GM12878 (cell line): ENCODE results near the gene NFYC.

ENCODE experiments used
- BCL11A ChIP-seq: IDR thresholded peaks from 2 replicates; pipeline ENCODE4 v1.6.1; 2011; ENCODE audit warnings: low read depth, low read length
- EP300 ChIP-seq, 2 experiments: fragments of 150-350 bp in 1 of 2; IDR thresholded peaks; 2 replicates each; pipeline ENCODE4 v1.6.1; 2011 to 2012; ENCODE audit warnings: low read depth in 2 of 2, low read length in 2 of 2, borderline replicate concordance in 1 of 2, improper control_type of control experiment in 1 of 2, inconsistent platforms in 1 of 2; ENCODE audit not compliant: control insufficient read depth in 1 of 2
- ETV6 ChIP-seq, 2 experiments: fragments of 450-650 bp in 1 of 2; IDR thresholded peaks in 1 of 2; conservative IDR thresholded peaks in 1 of 2; 2 replicates each; pipeline ENCODE4 v1.6.1; 2014; ENCODE audit warnings: antibody characterized with exemption in 1 of 2, borderline replicate concordance in 1 of 2, low read depth in 1 of 2, mild to moderate bottlenecking in 1 of 2, moderate library complexity in 1 of 2
- FOXM1 ChIP-seq: IDR thresholded peaks from 2 replicates; pipeline ENCODE4 v1.6.1; 2012; ENCODE audit warnings: low read depth, mild to moderate bottlenecking, inconsistent platforms, low read length, moderate library complexity
- NR2C1 ChIP-seq: fragments of 450-650 bp; IDR thresholded peaks from 2 replicates; pipeline ENCODE4 v1.6.1; 2017; ENCODE audit warnings: antibody characterized with exemption, mild to moderate bottlenecking, moderate library complexity
- POLR2A ChIP-seq: IDR thresholded peaks from 2 replicates; pipeline ENCODE4 v1.6.1; 2011; ENCODE audit warnings: low read depth, mild to moderate bottlenecking, low read length
- SMAD5 ChIP-seq: IDR thresholded peaks from 2 replicates; pipeline ENCODE4 v1.6.1; 2016; ENCODE audit warnings: antibody characterized with exemption, low read depth
- SRF ChIP-seq, 2 experiments: IDR thresholded peaks; 2 replicates each; pipeline ENCODE4 v1.6.1; 2011; ENCODE audit warnings: low read depth in 2 of 2, low read length in 2 of 2, mild to moderate bottlenecking in 1 of 2, moderate library complexity in 1 of 2
- ZNF384 ChIP-seq: IDR thresholded peaks from 2 replicates; pipeline ENCODE4 v1.6.1; 2012; ENCODE audit warnings: low read depth, mild to moderate bottlenecking, low read length, improper control_type of control experiment, borderline replicate concordance
- TF ChIP-seq, protein P1 (sequence below), 3 experiments: IDR thresholded peaks in 2 of 3; conservative IDR thresholded peaks in 1 of 3; 2 replicates each; pipeline ENCODE4 v1.5.1; 2011; ENCODE audit warnings: low read depth in 3 of 3, low read length in 3 of 3, mild to moderate bottlenecking in 3 of 3, control low read depth in 2 of 3, moderate library complexity in 2 of 3, inconsistent platforms in 1 of 3, mixed read lengths in 1 of 3; ENCODE audit not compliant: control insufficient read depth in 2 of 3, insufficient read depth in 1 of 3; ENCODE audit errors: extremely low read depth in 1 of 3
- TF ChIP-seq, protein P2 (sequence below): IDR thresholded peaks from 2 replicates; pipeline ENCODE4 v1.6.1; 2011; ENCODE audit warnings: low read depth, low read length, improper control_type of control experiment, borderline replicate concordance
- TF ChIP-seq, protein P3 (sequence below): fragments of 450-650 bp; formaldehyde crosslinking; IDR thresholded peaks from 2 replicates; pipeline ENCODE4 v1.5.0; 2022; ENCODE audit warnings: mild to moderate bottlenecking, missing genetic modification characterization

DNA sequence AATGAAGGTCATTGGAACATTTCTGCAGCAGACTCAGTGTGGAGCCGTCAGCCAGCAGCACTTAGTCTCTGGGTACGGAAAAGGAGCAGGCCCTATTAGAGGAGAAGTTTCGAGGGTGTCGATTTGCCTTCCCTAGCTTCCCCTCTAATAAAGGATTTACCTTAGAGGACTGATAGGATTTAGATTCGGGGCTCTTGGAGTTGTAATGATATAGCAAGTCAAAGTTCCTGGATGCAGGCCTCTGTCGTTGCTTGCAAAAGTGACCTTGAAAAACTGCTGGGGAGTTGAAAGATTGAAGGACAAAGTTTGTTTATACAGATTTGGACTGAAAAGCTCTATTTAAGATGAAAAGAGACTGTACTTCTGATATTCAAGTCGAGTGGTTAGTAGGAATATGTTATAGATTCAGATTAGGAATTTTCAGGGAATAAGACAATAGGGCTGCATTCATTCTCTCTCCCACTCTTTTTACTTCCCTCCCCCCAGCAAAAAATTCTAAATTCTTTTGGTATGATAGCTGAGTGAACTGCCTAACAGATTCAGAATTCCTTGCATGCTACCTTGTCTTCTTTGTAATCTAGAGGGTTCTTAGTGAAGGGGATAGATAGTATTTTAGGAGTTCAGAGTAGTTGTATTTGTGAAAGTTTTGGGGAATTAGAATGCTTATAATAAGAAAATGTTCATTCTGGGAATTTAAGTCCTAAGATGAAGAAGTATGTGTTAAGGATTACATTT is 19.2 kb downstream of the NFYC start:
- no peak for TF ChIP-seq SMAD5
- no peak for TF ChIP-seq SRF (IDR thresholded peaks at IDR 0.05; ENCODE audit: low read depth in 2 of 2, low read length in 2 of 2)
- TF ChIP-seq, protein P1, sequence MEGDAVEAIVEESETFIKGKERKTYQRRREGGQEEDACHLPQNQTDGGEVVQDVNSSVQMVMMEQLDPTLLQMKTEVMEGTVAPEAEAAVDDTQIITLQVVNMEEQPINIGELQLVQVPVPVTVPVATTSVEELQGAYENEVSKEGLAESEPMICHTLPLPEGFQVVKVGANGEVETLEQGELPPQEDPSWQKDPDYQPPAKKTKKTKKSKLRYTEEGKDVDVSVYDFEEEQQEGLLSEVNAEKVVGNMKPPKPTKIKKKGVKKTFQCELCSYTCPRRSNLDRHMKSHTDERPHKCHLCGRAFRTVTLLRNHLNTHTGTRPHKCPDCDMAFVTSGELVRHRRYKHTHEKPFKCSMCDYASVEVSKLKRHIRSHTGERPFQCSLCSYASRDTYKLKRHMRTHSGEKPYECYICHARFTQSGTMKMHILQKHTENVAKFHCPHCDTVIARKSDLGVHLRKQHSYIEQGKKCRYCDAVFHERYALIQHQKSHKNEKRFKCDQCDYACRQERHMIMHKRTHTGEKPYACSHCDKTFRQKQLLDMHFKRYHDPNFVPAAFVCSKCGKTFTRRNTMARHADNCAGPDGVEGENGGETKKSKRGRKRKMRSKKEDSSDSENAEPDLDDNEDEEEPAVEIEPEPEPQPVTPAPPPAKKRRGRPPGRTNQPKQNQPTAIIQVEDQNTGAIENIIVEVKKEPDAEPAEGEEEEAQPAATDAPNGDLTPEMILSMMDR (IDR thresholded peaks at IDR 0.05 in 2 of 3, conservative IDR thresholded peaks at IDR 0.05 in 1 of 3; ENCODE audit: control insufficient read depth in 2 of 3, extremely low read depth in 1 of 3, insufficient read depth in 1 of 3, low read depth in 3 of 3, low read length in 3 of 3), result no peak
- TF ChIP-seq POLR2A, result no peak
- TF ChIP-seq ETV6 (conservative IDR thresholded peaks at IDR 0.05 in 1 of 2, IDR thresholded peaks at IDR 0.05 in 1 of 2; ENCODE audit: borderline replicate concordance in 1 of 2, low read depth in 1 of 2), result no peak
- TF ChIP-seq, protein P2, sequence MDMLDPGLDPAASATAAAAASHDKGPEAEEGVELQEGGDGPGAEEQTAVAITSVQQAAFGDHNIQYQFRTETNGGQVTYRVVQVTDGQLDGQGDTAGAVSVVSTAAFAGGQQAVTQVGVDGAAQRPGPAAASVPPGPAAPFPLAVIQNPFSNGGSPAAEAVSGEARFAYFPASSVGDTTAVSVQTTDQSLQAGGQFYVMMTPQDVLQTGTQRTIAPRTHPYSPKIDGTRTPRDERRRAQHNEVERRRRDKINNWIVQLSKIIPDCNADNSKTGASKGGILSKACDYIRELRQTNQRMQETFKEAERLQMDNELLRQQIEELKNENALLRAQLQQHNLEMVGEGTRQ, result no peak
- TF ChIP-seq, protein P3, sequence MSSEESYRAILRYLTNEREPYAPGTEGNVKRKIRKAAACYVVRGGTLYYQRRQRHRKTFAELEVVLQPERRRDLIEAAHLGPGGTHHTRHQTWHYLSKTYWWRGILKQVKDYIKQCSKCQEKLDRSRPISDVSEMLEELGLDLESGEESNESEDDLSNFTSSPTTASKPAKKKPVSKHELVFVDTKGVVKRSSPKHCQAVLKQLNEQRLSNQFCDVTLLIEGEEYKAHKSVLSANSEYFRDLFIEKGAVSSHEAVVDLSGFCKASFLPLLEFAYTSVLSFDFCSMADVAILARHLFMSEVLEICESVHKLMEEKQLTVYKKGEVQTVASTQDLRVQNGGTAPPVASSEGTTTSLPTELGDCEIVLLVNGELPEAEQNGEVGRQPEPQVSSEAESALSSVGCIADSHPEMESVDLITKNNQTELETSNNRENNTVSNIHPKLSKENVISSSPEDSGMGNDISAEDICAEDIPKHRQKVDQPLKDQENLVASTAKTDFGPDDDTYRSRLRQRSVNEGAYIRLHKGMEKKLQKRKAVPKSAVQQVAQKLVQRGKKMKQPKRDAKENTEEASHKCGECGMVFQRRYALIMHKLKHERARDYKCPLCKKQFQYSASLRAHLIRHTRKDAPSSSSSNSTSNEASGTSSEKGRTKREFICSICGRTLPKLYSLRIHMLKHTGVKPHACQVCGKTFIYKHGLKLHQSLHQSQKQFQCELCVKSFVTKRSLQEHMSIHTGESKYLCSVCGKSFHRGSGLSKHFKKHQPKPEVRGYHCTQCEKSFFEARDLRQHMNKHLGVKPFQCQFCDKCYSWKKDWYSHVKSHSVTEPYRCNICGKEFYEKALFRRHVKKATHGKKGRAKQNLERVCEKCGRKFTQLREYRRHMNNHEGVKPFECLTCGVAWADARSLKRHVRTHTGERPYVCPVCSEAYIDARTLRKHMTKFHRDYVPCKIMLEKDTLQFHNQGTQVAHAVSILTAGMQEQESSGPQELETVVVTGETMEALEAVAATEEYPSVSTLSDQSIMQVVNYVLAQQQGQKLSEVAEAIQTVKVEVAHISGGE (CRISPR knock-in tag), result no peak
- TF ChIP-seq EP300 (IDR thresholded peaks at IDR 0.05; ENCODE audit: borderline replicate concordance in 1 of 2, control insufficient read depth in 1 of 2, low read depth in 2 of 2, low read length in 2 of 2), result no peak
- TF ChIP-seq BCL11A, result no peak
- TF ChIP-seq NR2C1, result no peak
- TF ChIP-seq FOXM1, result no peak
- TF ChIP-seq ZNF384, result no peak
